ENCODE measurements around the gene DVL3.
A peak's percentile ranks its signal among the peaks of the same experiment; 100 is the strongest.

The DVL3 gene

DNA sequence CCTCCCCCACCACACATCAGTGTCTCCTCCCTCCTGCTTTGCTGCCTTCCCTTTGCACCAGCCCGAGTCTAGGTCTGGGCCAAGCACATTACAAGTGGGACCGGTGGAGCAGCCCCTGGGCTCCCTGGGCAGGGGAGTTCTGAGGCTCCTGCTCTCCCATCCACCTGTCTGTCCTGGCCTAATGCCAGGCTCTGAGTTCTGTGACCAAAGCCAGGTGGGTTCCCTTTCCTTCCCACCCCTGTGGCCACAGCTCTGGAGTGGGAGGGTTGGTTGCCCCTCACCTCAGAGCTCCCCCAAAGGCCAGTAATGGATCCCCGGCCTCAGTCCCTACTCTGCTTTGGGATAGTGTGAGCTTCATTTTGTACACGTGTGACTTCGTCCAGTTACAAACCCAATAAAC lies 28.5 kb downstream of the DVL3 start:
- in situ Hi-C loops (cut with MboI; ENCODE audit: low pct_unique_long_range_greater_than_20kb, low sequenced_read_pairs, unreplicated experiment), result no loop called here
- no peak for TF ChIP-seq CTCF (IDR thresholded peaks at IDR 0.05; ENCODE audit: extremely low read depth, insufficient read depth, missing control alignments)
- no peak for DNase-seq (ENCODE audit: low spot score)

GRCh38 chr3:184184546-184185230 lies 29.5 kb downstream of the DVL3 start:
- no peak for TF ChIP-seq CTCF (IDR thresholded peaks at IDR 0.05; ENCODE audit: extremely low read depth, insufficient read depth, missing control alignments)
- in situ Hi-C loops (cut with MboI; ENCODE audit: low pct_unique_long_range_greater_than_20kb, low sequenced_read_pairs, unreplicated experiment), result no loop called here
- no peak for DNase-seq (ENCODE audit: low spot score)

DNA sequence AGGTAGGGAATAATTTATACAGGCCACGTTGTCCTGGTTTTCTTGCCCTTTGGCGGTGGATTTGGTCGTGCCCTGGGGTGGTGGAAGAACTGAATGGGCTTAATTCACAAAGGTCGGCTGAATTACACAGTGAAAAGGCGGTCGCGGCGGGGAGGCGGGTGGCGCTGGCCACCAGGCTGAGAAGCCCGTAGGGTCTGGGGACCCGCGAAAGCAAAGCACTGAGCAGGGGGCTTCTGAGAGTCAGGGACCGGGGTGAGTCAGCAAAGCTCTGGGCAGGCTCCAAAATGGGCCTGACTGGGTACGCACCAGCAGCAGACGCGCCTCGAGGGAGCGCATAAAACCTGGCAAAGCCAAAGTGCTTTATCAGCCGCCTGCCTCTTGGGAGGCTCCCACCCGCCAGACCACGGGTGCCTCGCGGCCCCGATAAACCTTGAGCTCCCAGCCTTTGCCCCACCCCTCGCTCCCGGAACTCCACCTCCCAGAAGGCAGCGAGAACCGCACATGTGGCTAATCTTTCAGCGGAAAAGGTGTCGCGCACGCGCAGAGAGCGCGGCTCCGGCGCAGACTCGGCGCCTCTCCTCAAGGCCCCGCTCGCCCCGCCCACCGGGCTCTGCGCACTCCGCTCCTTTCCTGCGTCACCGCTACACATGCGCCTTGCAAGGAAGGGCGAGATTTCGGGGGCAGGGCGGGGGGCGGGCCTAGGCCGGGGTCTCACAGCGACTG lies 30.4 kb downstream of the DVL3 start:
- peak; percentile 98 for DNase-seq (ENCODE audit: low spot score)
- TF ChIP-seq CTCF (IDR thresholded peaks at IDR 0.05; ENCODE audit: extremely low read depth, insufficient read depth, missing control alignments), result no peak
- in situ Hi-C loops (cut with MboI; ENCODE audit: low pct_unique_long_range_greater_than_20kb, low sequenced_read_pairs, unreplicated experiment), result no loop called here

- no peak for TF ChIP-seq CTCF (IDR thresholded peaks at IDR 0.05; ENCODE audit: extremely low read depth, insufficient read depth, missing control alignments)
- in situ Hi-C loops (cut with MboI; ENCODE audit: low pct_unique_long_range_greater_than_20kb, low sequenced_read_pairs, unreplicated experiment), result no loop called here
- no peak for DNase-seq (ENCODE audit: low spot score)
Measured at GRCh38 chr3:184186184-184186901, 31.2 kb downstream of the DVL3 start, which contains the start of gene ABCF3. Gene ABCF3 (plus strand): TSS chr3:184186199. CDS start chr3:184186208, 9 bp downstream.

DNA sequence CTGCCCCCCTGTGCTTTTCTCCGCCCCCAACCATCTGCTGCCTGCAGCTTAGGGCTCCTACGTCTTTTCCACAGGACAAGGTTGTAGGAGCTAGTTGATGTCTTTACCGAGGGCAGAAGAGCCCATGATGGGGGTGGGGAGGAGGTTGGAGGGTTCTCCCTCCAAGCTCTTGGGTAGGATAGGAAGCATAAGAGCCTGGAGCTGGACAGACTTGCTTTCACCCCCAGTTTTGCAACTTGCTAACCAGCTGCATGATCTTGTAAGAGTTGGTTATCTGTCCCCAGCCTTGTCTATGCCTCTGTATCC lies 31.7 kb downstream of the DVL3 start:
- in situ Hi-C loops (cut with MboI; ENCODE audit: low pct_unique_long_range_greater_than_20kb, low sequenced_read_pairs, unreplicated experiment), result no loop called here
- TF ChIP-seq CTCF (IDR thresholded peaks at IDR 0.05; ENCODE audit: extremely low read depth, insufficient read depth, missing control alignments), result no peak

GRCh38 chr3:184188080-184188479 lies 32.9 kb downstream of the DVL3 start:
- no peak for TF ChIP-seq CTCF (IDR thresholded peaks at IDR 0.05; ENCODE audit: extremely low read depth, insufficient read depth, missing control alignments)
- no peak for DNase-seq (ENCODE audit: low spot score)
- in situ Hi-C loops (cut with MboI; ENCODE audit: low pct_unique_long_range_greater_than_20kb, low sequenced_read_pairs, unreplicated experiment), result no loop called here

More for the DNA sequence above, 31.7 kb downstream of the DVL3 start:
- DNase-seq (ENCODE audit: low spot score), result no peak

Measured in GM13977 (cell line).